K562 (cell line): ENCODE measurements around the gene SARS1. TPM values are rescaled to one million over a fixed set of nuclear protein-coding genes. Genes with fewer than 3 reads are reported as not detected.

Source experiments
- ARID4B ChIP-seq: sonication (generic); formaldehyde crosslinking; IDR thresholded peaks from 2 replicates; pipeline ENCODE4 v1.8.0; 2022; ENCODE audit warnings: mild to moderate bottlenecking, missing genetic modification reagents
- CREB3L1 ChIP-seq: fragments of 450-650 bp; IDR thresholded peaks from 2 replicates; pipeline ENCODE4 v1.6.1; 2014; ENCODE audit warnings: low read depth, mild to moderate bottlenecking, moderate library complexity, borderline replicate concordance
- E2F1 ChIP-seq: sonication (generic); formaldehyde crosslinking; IDR thresholded peaks from 2 replicates; pipeline ENCODE4 v1.8.1; 2023; ENCODE audit warnings: mild to moderate bottlenecking, missing genetic modification reagents, moderate library complexity
- FOXK2 ChIP-seq, 2 experiments: fragments of 450-650 bp; IDR thresholded peaks in 1 of 2; conservative IDR thresholded peaks in 1 of 2; 2 replicates each; pipeline ENCODE4 v1.6.1; 2016; ENCODE audit warnings: low read depth in 2 of 2, mild to moderate bottlenecking in 1 of 2
- HMGN3 ChIP-seq: IDR thresholded peaks from 2 replicates; pipeline ENCODE4 v1.6.1; 2011; ENCODE audit warnings: borderline replicate concordance, low read depth, mild to moderate bottlenecking, mixed read lengths, low read length; ENCODE audit not compliant: insufficient read length; ENCODE audit errors: extremely low read depth
- MBD2 ChIP-seq: sonication (generic); IDR thresholded peaks from 2 replicates; pipeline ENCODE4 v1.6.1; 2016; ENCODE audit warnings: low read depth, borderline replicate concordance
- MYBL2 ChIP-seq, 2 experiments: fragments of 450-650 bp in 1 of 2; sonication (generic) in 1 of 2; formaldehyde crosslinking in 1 of 2; IDR thresholded peaks; 2 replicates each; pipeline versions ENCODE4 v1.6.1 to v1.8.1; 2017 to 2022; ENCODE audit warnings: borderline replicate concordance in 1 of 2, inconsistent platforms in 1 of 2, low read depth in 1 of 2, mild to moderate bottlenecking in 1 of 2, missing genetic modification reagents in 1 of 2, moderate library complexity in 1 of 2
- NR2C2 ChIP-seq, 2 experiments: fragments of 200-800 bp in 1 of 2; sonication (Bioruptor generic) in 1 of 2; sonication (generic) in 1 of 2; formaldehyde crosslinking in 1 of 2; IDR thresholded peaks; 2 replicates each; pipeline versions ENCODE4 v1.6.1 to v1.8.0; 2016 to 2022; ENCODE audit warnings: mild to moderate bottlenecking in 1 of 2, missing compliant biosample characterization in 1 of 2, missing genetic modification characterization in 1 of 2, missing genetic modification reagents in 1 of 2
- NRF1 ChIP-seq, 2 experiments: fragments of 450-650 bp; IDR thresholded peaks in 1 of 2; conservative IDR thresholded peaks in 1 of 2; 2 replicates each; pipeline ENCODE4 v1.6.1; 2014; ENCODE audit warnings: mild to moderate bottlenecking in 2 of 2
- POLR2AphosphoS5 ChIP-seq: IDR thresholded peaks from 2 replicates; pipeline ENCODE4 v1.6.1; 2011; ENCODE audit warnings: mild to moderate bottlenecking, low read depth, low read length, moderate library complexity; ENCODE audit not compliant: control insufficient read depth, insufficient read depth
- SMAD3 ChIP-seq: fragments of 450-650 bp; formaldehyde crosslinking; conservative IDR thresholded peaks from 2 replicates; pipeline ENCODE4 v1.4.0; 2020; ENCODE audit warnings: mild to moderate bottlenecking
- VEZF1 ChIP-seq: fragments of 200-800 bp; sonication (Bioruptor generic); IDR thresholded peaks from 2 replicates; pipeline ENCODE4 v1.6.1; 2017; ENCODE audit warnings: missing genetic modification characterization, missing compliant biosample characterization
- ZNF740 ChIP-seq, 3 experiments: fragments of 200-800 bp in 1 of 3; sonication (Bioruptor generic) in 1 of 3; sonication (generic) in 1 of 3; formaldehyde crosslinking in 1 of 3; IDR thresholded peaks; 2 replicates each; pipeline versions ENCODE4 v1.6.1 to v1.8.0; 2016 to 2022; ENCODE audit warnings: mild to moderate bottlenecking in 2 of 3, missing compliant biosample characterization in 2 of 3, missing genetic modification characterization in 2 of 3, missing genetic modification reagents in 1 of 3
- polyA plus RNA-seq, 8 experiments: library from polyadenylated mRNA; depleted of rRNA in 4 of 8; stranded (reverse) in 5 of 8; unstranded in 3 of 8; fragments of >200 nt; fragmentation: Nextera tagmentation in 2 of 8; fragmentation: Illumina TruSeq in 1 of 8; extraction: Ambion mirVana in 2 of 8; extraction: Trizol in 1 of 8; gene quantifications; 2 replicates each; pipeline versions ENCODE4 v1.2.1 to v1.2.3, GENCODE V29; 2011 to 2014; ENCODE audit warnings: inconsistent platforms in 1 of 8, missing spikeins in 1 of 8
- total RNA-seq, 7 experiments: library from RNA; depleted of rRNA in 6 of 7; stranded (reverse); fragments of >200 nt in 6 of 7; fragmentation: Illumina TruSeq in 2 of 7; extraction: Trizol in 2 of 7; gene quantifications; 2 replicates each; pipeline versions ENCODE4 v1.2.1 to v1.2.3, GENCODE V29; 2011 to 2021; ENCODE audit warnings: low replicate concordance in 1 of 7

The SARS1 gene
- total and polyA plus RNA-seq, 9 of the 15 experiments (the other 6 are each of a cell fraction or from before 2014, with no cell fraction given) = 221 to 623 (median 254) TPM

GRCh38 chr1:109197158-109198042, 16.3 kb upstream of the SARS1 start (continued):
- TF ChIP-seq VEZF1 (CRISPR knock-in tag) = peak; percentile 23
- no peak for TF ChIP-seq HMGN3
- TF ChIP-seq MBD2 = no peak
- no peak for TF ChIP-seq MYBL2 (IDR thresholded peaks at IDR 0.05; ENCODE audit: low read depth)
- TF ChIP-seq MYBL2 (CRISPR knock-in tag; IDR thresholded peaks at IDR 0.05; ENCODE audit: borderline replicate concordance) = no peak
- peak in 1 of 2 experiments; percentile 19; a peak in 2 of 4 replicates for TF ChIP-seq NRF1 (conservative IDR thresholded peaks at IDR 0.05 in 1 of 2, IDR thresholded peaks at IDR 0.05 in 1 of 2)
- TF ChIP-seq NR2C2 (CRISPR knock-in tag; IDR thresholded peaks at IDR 0.05) = no peak
- no peak for TF ChIP-seq NR2C2 (tag; IDR thresholded peaks at IDR 0.05)
- TF ChIP-seq FOXK2 (conservative IDR thresholded peaks at IDR 0.05 in 1 of 2, IDR thresholded peaks at IDR 0.05 in 1 of 2; ENCODE audit: low read depth in 2 of 2) = 0 out of 4 replicates have a peak, but pooled peaks have one; percentile 13 to 46
- no peak for TF ChIP-seq E2F1 (CRISPR knock-in tag)
- 0 out of 2 replicates have a peak, but pooled peaks have one; percentile 45 for TF ChIP-seq ZNF740 (CRISPR knock-in tag; IDR thresholded peaks at IDR 0.05)
- no peak for TF ChIP-seq ZNF740 (tag; IDR thresholded peaks at IDR 0.05)
- TF ChIP-seq SMAD3 (CRISPR knock-in tag) = no peak
- no peak for TF ChIP-seq ARID4B (CRISPR knock-in tag)
- no peak for TF ChIP-seq POLR2AphosphoS5
- no peak for TF ChIP-seq CREB3L1
